Body of pancreas (tissue), 4 donors: ENCODE results near the gene BBLN. TPM values are rescaled to one million over a fixed set of nuclear protein-coding genes. Genes with fewer than 3 reads are reported as not detected.

Experiments
- ATAC-seq: fragments of 150-250 bp; one replicate; pipeline ENCODE4 v1.9.1; 2016
- DNase-seq, 4 donors: peaks; one replicate each; pipeline ENCODE4 v3.0.0-alpha.2; 2019
- H3K27ac ChIP-seq, 4 donors: fragments of 200-600 bp; sonication (generic); 1 replicate in 3 of 4; 2 replicates in 1 of 4; pipeline versions ENCODE4 v1.5.1 to v1.6.1; 2016 to 2019; ENCODE audit warnings: mild to moderate bottlenecking in 1 of 4, mixed read lengths in 1 of 4, moderate library complexity in 1 of 4
- H3K27me3 ChIP-seq, 2 donors: fragments of 200-600 bp; sonication (generic); one replicate each; pipeline ENCODE4 v1.6.0; 2016; ENCODE audit warnings: mild to moderate bottlenecking in 1 of 2
- H3K36me3 ChIP-seq, 2 donors: fragments of 200-600 bp; sonication (generic); replicated peaks in 1 of 2; 2 replicates each; pipeline ENCODE4 v1.5.1; 2016; ENCODE audit warnings: low read depth in 2 of 2; ENCODE audit not compliant: insufficient read depth in 1 of 2
- H3K4me1 ChIP-seq: fragments of 200-600 bp; sonication (generic); one replicate; pipeline ENCODE4 v1.6.0; 2016
- H3K4me3 ChIP-seq, 2 donors: fragments of 200-600 bp; sonication (generic); 1 replicate in 1 of 2; 2 replicates in 1 of 2; pipeline ENCODE4 v1.5.1; 2016 to 2019
- H3K9me3 ChIP-seq, 3 donors: fragments of 200-600 bp; sonication (generic); 1 replicate in 2 of 3; 2 replicates in 1 of 3; pipeline ENCODE4 v1.5.1; 2016
- POLR2A ChIP-seq, 3 donors: fragments of 450-650 bp; IDR thresholded peaks; one replicate each; pipeline ENCODE4 v1.6.1; 2016; ENCODE audit warnings: antibody characterized with exemption in 3 of 3, mild to moderate bottlenecking in 2 of 3
- WGBS, 2 donors: methylation state at CpG; one replicate each; pipeline ENCODE4 v1.1.5; 2017; 5-methylcytosine and 5-hydroxymethylcytosine counted together
- intact Hi-C: fragments of 100-400 bp; cut with DNase I; formaldehyde crosslinking; loops from one replicate; pipeline ENCODE4 v1.15.1; 2023
- total RNA-seq, 2 donors: library from RNA; depleted of rRNA; stranded (reverse); fragments of >200 nt; gene quantifications; one replicate each; pipeline ENCODE4 v1.1.0, GENCODE V29; 2016
- TF ChIP-seq, protein P1 (sequence below), 7 experiments: fragments of 450-650 bp in 4 of 7; fragments of 200-600 bp in 3 of 7; sonication (generic) in 3 of 7; IDR thresholded peaks; one replicate each; pipeline ENCODE4 v1.5.1; 2016 to 2019; ENCODE audit warnings: antibody characterized with exemption in 7 of 7

The BBLN gene
- total RNA-seq, 2 donors from 2014 or later = 113 to 129 TPM

DNA sequence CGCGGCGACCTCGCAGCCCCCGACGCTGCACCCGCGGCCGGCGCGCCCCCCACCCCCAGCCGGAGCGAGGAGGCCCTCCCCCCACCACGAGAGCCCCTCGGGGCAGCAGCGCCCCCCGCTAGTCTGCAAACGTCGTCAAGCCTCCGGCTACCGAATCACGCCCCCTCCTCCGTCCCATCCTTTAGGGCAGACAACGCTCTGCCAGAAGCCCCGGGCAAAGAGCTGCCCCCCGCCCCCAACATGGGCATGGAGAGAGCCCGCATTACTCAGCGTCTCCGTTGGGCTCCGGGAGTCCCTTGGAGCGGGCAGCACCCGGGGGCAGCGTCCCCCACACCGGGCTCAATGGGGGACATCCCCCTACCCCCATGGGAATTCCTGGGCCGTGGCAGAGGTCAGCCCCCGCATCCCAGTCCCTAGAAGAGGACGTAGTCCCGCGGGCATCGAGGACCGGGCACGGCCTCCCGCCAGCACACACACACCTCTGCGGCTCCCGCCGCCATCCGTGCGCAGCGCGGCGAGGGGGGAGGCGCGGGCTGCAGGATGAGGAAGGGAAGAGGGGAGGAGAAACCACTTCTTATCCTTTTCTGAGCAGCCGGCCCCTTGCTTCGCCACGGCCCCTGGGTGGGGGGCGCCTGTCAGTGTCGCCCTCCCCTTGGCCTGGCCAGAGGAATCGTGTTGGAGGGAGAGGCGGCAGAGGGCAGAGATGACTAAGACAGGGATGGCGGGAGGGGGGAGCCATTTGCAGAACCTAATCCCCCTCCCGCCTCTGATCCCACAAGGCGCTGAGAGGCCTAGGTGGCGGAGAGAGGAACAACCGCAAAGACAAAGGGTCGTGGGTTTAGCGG is 43.9 kb downstream of the BBLN start:
- peak in 2 of 4 donors; percentile 38 to 39 for DNase-seq
- peaks cover 12% of the 10 kb centered on the region for H3K4me1 ChIP-seq
- peak overlapping the region; percentile 22 to 44 for H3K4me3 ChIP-seq
- peak overlapping the region in 1 of 4 donors; percentile 17 for H3K27ac ChIP-seq
- H3K27me3 ChIP-seq = no peaks in the 10 kb centered on the region
- no peaks in the 10 kb centered on the region for H3K9me3 ChIP-seq
- intact Hi-C loops = no loop called here
- ATAC-seq = peak; percentile 24
- TF ChIP-seq POLR2A (IDR thresholded peaks at IDR 0.05) = peak in 1 of 3 donors; percentile 10
- TF ChIP-seq, protein P1, sequence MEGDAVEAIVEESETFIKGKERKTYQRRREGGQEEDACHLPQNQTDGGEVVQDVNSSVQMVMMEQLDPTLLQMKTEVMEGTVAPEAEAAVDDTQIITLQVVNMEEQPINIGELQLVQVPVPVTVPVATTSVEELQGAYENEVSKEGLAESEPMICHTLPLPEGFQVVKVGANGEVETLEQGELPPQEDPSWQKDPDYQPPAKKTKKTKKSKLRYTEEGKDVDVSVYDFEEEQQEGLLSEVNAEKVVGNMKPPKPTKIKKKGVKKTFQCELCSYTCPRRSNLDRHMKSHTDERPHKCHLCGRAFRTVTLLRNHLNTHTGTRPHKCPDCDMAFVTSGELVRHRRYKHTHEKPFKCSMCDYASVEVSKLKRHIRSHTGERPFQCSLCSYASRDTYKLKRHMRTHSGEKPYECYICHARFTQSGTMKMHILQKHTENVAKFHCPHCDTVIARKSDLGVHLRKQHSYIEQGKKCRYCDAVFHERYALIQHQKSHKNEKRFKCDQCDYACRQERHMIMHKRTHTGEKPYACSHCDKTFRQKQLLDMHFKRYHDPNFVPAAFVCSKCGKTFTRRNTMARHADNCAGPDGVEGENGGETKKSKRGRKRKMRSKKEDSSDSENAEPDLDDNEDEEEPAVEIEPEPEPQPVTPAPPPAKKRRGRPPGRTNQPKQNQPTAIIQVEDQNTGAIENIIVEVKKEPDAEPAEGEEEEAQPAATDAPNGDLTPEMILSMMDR (IDR thresholded peaks at IDR 0.05) = no peak
- H3K36me3 ChIP-seq = no peaks in the 10 kb centered on the region
- 4 to 17% methylated on average over 13 to 62 of the region's 67 CpGs for WGBS, 2 donors

DNA sequence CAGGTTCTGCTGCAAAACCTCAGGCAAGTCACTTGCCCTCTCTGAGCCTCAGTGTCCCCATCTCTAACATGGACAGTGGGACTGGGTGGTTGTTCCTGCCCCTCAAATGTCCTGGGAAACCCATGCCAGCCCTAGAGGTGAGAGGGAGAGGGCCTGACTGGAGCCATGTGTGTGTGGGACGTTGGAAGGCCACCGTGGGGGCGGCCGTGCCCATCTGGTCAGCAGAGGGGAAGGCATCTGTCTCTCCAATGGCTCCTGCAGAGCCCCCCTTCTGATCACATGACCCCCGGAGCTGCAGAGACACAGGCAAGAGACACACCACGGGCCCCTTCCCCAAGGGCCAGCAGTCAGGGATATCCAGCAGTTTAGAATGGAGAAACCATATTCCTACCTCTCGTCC is 44.8 kb downstream of the BBLN start:
- Histone ChIP-seq H3K27me3 (no peaks in the 10 kb centered on the region), H3K4me1 (peaks cover 12% of the 10 kb centered on the region), H3K36me3 (no peaks in the 10 kb centered on the region), H3K9me3 (no peaks in the 10 kb centered on the region), H3K27ac (no peak overlapping the region), H3K4me3 (no peak overlapping the region)
- WGBS, 2 donors = 79 to 82% methylated on average over 2 to 7 of the region's 7 CpGs
- ATAC-seq (no peak), DNase-seq (no peak)
- intact Hi-C loops = no loop called here
- TF ChIP-seq, protein P1 (IDR thresholded peaks at IDR 0.05) = no peak
- TF ChIP-seq POLR2A (IDR thresholded peaks at IDR 0.05) = no peak

DNA sequence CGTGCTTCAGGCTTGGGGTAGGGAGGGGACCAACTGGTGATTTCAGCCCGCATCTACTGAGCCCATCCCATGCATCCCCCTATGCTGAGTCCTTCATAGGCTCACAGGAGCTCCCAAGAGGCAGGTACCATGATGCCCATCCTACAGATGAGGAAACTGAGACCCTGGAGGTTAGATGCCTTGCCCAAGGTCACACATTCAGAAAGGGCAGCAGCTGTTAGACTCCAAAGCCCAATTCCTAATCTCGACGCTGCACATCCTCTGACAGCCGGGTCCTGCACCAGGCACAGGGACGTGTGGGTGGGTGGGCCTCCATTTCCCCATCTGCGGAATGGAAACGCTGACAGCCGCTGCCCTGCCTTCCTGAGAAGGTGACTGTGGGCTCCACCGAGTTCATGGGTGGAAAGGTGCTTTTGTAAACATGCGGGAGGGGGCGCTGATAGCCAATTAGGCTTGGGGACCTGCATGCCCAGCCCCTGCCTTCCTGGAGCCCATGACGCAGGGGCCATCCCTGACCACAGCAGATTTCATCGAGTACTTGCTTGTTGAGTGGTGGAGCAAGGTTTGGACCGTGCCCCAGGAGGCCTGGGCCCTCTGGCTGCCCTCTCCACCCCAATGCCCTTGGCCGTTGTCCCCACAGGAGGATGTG is 45.4 kb downstream of the BBLN start:
- Histone ChIP-seq H3K9me3 (no peaks in the 10 kb centered on the region), H3K27ac (no peak overlapping the region), H3K36me3 (no peaks in the 10 kb centered on the region), H3K4me1 (peaks cover 14% of the 10 kb centered on the region), H3K4me3 (no peak overlapping the region), H3K27me3 (no peaks in the 10 kb centered on the region)
- TF ChIP-seq, protein P1 (IDR thresholded peaks at IDR 0.05) = no peak
- TF ChIP-seq POLR2A (IDR thresholded peaks at IDR 0.05) = no peak
- intact Hi-C loops = no loop called here
- no peak for DNase-seq
- whole genome bisulfite sequencing, 2 donors = 78 to 85% methylated on average over 9 to 16 of the region's 16 CpGs
- ATAC-seq = no peak

DNA sequence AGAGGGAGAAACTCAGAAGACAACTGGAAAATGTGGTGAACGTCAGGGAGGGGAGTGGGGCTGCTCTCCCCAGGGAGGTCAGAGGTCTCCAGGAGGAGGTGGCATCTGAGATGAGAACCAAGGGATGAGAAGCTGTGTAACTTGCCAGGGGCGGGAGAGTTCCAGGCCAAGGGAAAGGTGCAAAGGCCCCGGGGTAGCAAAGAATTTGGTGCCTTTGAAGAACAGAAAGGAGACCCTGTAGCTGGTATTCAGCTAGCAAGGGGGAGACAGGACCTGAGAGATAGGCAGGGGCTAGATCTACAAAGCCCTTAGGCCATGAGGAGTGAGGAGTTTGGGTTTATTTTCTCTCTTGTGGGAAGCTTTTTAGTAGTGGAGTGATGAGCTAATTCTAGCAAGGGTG is 46.4 kb downstream of the BBLN start:
- ATAC-seq = no peak
- intact Hi-C loops = no loop called here
- no peaks in the 10 kb centered on the region for H3K27me3 ChIP-seq
- TF ChIP-seq POLR2A (IDR thresholded peaks at IDR 0.05) = no peak
- TF ChIP-seq, protein P1 (IDR thresholded peaks at IDR 0.05) = no peak
- H3K9me3 ChIP-seq = no peaks in the 10 kb centered on the region
- 85 to 90% methylated on average over 3 of the region's 3 CpGs for WGBS, 2 donors
- H3K4me3 ChIP-seq = no peak overlapping the region
- H3K27ac ChIP-seq = no peak overlapping the region
- no peak for DNase-seq
- peaks cover 24% of the 10 kb centered on the region for H3K4me1 ChIP-seq
- no peaks in the 10 kb centered on the region for H3K36me3 ChIP-seq
